ENCODE data around the gene HHATL. TPM values are rescaled to one million over a fixed set of nuclear protein-coding genes. Genes with fewer than 3 reads are reported as not detected.
A peak's percentile ranks its signal among the peaks of the same experiment; 100 is the strongest.

The HHATL gene
- total RNA-seq, 2 experiments from 2014 or later: not detected

- H3K36me3 Mint-ChIP-seq (ENCODE audit: low read depth): no peaks in the 10 kb centered on the region
- POLR2A ChIA-PET: no interaction called here
- H3K9me3 Mint-ChIP-seq: no peaks in the 10 kb centered on the region
- peaks cover 19% of the 10 kb centered on the region for H3K4me1 Mint-ChIP-seq
- CTCF ChIA-PET: interaction anchor here (0.8 to 2.8 kb wide), 2 partner anchors 9 kb away, joined by 3 to 6 read pairs; no protein-coding TSS in a partner anchor
- DNase-seq: no peak
- no peak overlapping the region for H3K27ac Mint-ChIP-seq
- H3K27me3 Mint-ChIP-seq: peaks cover 2% of the 10 kb centered on the region
- no peak overlapping the region for H3K4me3 Mint-ChIP-seq
Observed at GRCh38 chr3:42656680-42657610, 45.7 kb downstream of the HHATL start.

- Mint-ChIP-seq H3K9me3 (no peaks in the 10 kb centered on the region), H3K27me3 (peaks cover 2% of the 10 kb centered on the region), H3K4me3 (no peak overlapping the region), H3K36me3 (ENCODE audit: low read depth) (no peaks in the 10 kb centered on the region), H3K4me1 (peaks cover 20% of the 10 kb centered on the region), H3K27ac (no peak overlapping the region)
- no peak for DNase-seq
- ChIA-PET POLR2A (no interaction called here), CTCF (interaction anchor here (0.6 to 2.8 kb wide), 3 partner anchors 8 to 19 kb away, joined by 3 to 6 read pairs (median 3); no protein-coding TSS in a partner anchor)
Observed at GRCh38 chr3:42655980-42656679, 46.5 kb downstream of the HHATL start.

- DNase-seq: no peak
- no peaks in the 10 kb centered on the region for H3K9me3 Mint-ChIP-seq
- H3K36me3 Mint-ChIP-seq (ENCODE audit: low read depth): no peaks in the 10 kb centered on the region
- H3K4me1 Mint-ChIP-seq: peaks cover 20% of the 10 kb centered on the region
- CTCF ChIA-PET: interaction anchor here (0.6 kb wide), 1 partner anchor 20 kb away, joined by 3 read pairs; no protein-coding TSS in a partner anchor
- POLR2A ChIA-PET: no interaction called here
- peaks cover 2% of the 10 kb centered on the region for H3K27me3 Mint-ChIP-seq
- H3K27ac Mint-ChIP-seq: no peak overlapping the region
- H3K4me3 Mint-ChIP-seq: no peak overlapping the region
Observed at GRCh38 chr3:42655331-42655888, 47.2 kb downstream of the HHATL start.

- CTCF ChIA-PET: interaction anchor here (0.7 to 1.0 kb wide), 2 partner anchors 20 to 89 kb away, joined by 3 read pairs; no protein-coding TSS in a partner anchor
- DNase-seq: no peak
Observed at GRCh38 chr3:42654331-42655201, 48.0 kb downstream of the HHATL start.

GRCh38 chr3:42653560-42654330, 48.9 kb downstream of the HHATL start, which contains the start of gene ZBTB47:
TSS of gene ZBTB47 (plus strand) at chr3:42653697. CDS start at chr3:42658356, 4,659 bp downstream.
- H3K4me3 Mint-ChIP-seq: peak within 1 kb of the TSS; percentile 69
- POLR2A ChIA-PET: no interaction called here
- no peaks in the 10 kb centered on the region for H3K9me3 Mint-ChIP-seq
- H3K36me3 Mint-ChIP-seq (ENCODE audit: low read depth): peaks cover 6% of the 10 kb centered on the region
- H3K27ac Mint-ChIP-seq: peak within 1 kb of the TSS; percentile 54
- peaks cover 20% of the 10 kb centered on the region for H3K4me1 Mint-ChIP-seq
- DNase-seq: no peak
- CTCF ChIA-PET: interaction anchor here (0.7 to 1.0 kb wide), 2 partner anchors 21 to 90 kb away, joined by 3 read pairs; no protein-coding TSS in a partner anchor
- H3K27me3 Mint-ChIP-seq: peaks cover 2% of the 10 kb centered on the region

More at GRCh38 chr3:42654331-42655201, 48.0 kb downstream of the HHATL start:
- Mint-ChIP-seq H3K4me3 (peak overlapping the region; percentile 10), H3K27me3 (peaks cover 2% of the 10 kb centered on the region), H3K4me1 (peaks cover 20% of the 10 kb centered on the region), H3K27ac (peak overlapping the region; percentile 19), H3K36me3 (ENCODE audit: low read depth) (no peaks in the 10 kb centered on the region), H3K9me3 (no peaks in the 10 kb centered on the region)
- POLR2A ChIA-PET: no interaction called here

GRCh38 chr3:42653303-42653559, 49.4 kb downstream of the HHATL start:
- H3K27ac Mint-ChIP-seq: peak overlapping the region; percentile 48
- H3K4me1 Mint-ChIP-seq: peaks cover 20% of the 10 kb centered on the region
- peaks cover 2% of the 10 kb centered on the region for H3K27me3 Mint-ChIP-seq
- H3K36me3 Mint-ChIP-seq (ENCODE audit: low read depth): peaks cover 8% of the 10 kb centered on the region
- CTCF ChIA-PET: interaction anchor here (0.9 to 2.3 kb wide), 2 partner anchors 11 to 34 kb away, joined by 3 to 12 read pairs; no protein-coding TSS in a partner anchor
- no peak for DNase-seq
- POLR2A ChIA-PET: no interaction called here
- peak overlapping the region; percentile 41 for H3K4me3 Mint-ChIP-seq
- no peaks in the 10 kb centered on the region for H3K9me3 Mint-ChIP-seq

GRCh38 chr3:42652611-42653302, 49.8 kb downstream of the HHATL start:
- Mint-ChIP-seq H3K4me1 (peaks cover 23% of the 10 kb centered on the region), H3K27ac (peak overlapping the region; percentile 48), H3K9me3 (no peaks in the 10 kb centered on the region), H3K36me3 (ENCODE audit: low read depth) (peaks cover 12% of the 10 kb centered on the region), H3K27me3 (peaks cover 2% of the 10 kb centered on the region), H3K4me3 (peak overlapping the region; percentile 41)
- ChIA-PET POLR2A (no interaction called here), CTCF (interaction anchor here (0.9 to 2.3 kb wide), 3 partner anchors 9 to 35 kb away, joined by 3 to 12 read pairs (median 6); no protein-coding TSS in a partner anchor)
- no peak for DNase-seq

GRCh38 chr3:42652251-42652610, 50.4 kb downstream of the HHATL start:
- Mint-ChIP-seq H3K4me3 (no peak overlapping the region), H3K9me3 (no peaks in the 10 kb centered on the region), H3K36me3 (ENCODE audit: low read depth) (peaks cover 14% of the 10 kb centered on the region), H3K4me1 (peaks cover 25% of the 10 kb centered on the region), H3K27me3 (peaks cover 2% of the 10 kb centered on the region), H3K27ac (peak overlapping the region; percentile 31)
- DNase-seq: no peak
- CTCF ChIA-PET: interaction anchor here (1.4 to 2.3 kb wide), 2 partner anchors 10 kb away, joined by 6 to 12 read pairs; no protein-coding TSS in a partner anchor
- POLR2A ChIA-PET: interaction anchor here (0.9 kb wide), 1 partner anchor 62 kb away, joined by 3 read pairs; the partner anchor contains the start of gene SS18L2

- Mint-ChIP-seq H3K27ac (no peak overlapping the region), H3K4me3 (no peak overlapping the region), H3K4me1 (peaks cover 31% of the 10 kb centered on the region), H3K36me3 (ENCODE audit: low read depth) (peaks cover 20% of the 10 kb centered on the region), H3K9me3 (no peaks in the 10 kb centered on the region), H3K27me3 (peaks cover 2% of the 10 kb centered on the region)
- ChIA-PET POLR2A (interaction anchor here (0.9 kb wide), 1 partner anchor 61 kb away, joined by 3 read pairs; the partner anchor contains the start of gene SS18L2), CTCF (interaction anchor here (1.3 to 2.3 kb wide), 3 partner anchors 9 to 11 kb away, joined by 4 to 12 read pairs (median 6); no protein-coding TSS in a partner anchor)
- DNase-seq: no peak
Observed at GRCh38 chr3:42651248-42652091, 51.1 kb downstream of the HHATL start.

- Mint-ChIP-seq H3K27ac (no peak overlapping the region), H3K27me3 (peaks cover 2% of the 10 kb centered on the region), H3K9me3 (no peaks in the 10 kb centered on the region), H3K4me1 (peaks cover 31% of the 10 kb centered on the region), H3K36me3 (ENCODE audit: low read depth) (peaks cover 28% of the 10 kb centered on the region), H3K4me3 (no peak overlapping the region)
- DNase-seq: no peak
- ChIA-PET POLR2A (no interaction called here), CTCF (interaction anchor here (1.3 kb wide), 1 partner anchor 12 kb away, joined by 4 read pairs; no protein-coding TSS in a partner anchor)
Observed at GRCh38 chr3:42649783-42650182, 52.8 kb downstream of the HHATL start.

All from activated CD4-positive, alpha-beta T cell treated with anti-CD3 and anti-CD28 coated beads, Interleukin-2, amount 10 ng/mL, durations not matched to agents 7 days and 5 days (primary cell).